H1 (cell line): ENCODE data around the gene PTPRF. TPM values are rescaled to one million over a fixed set of nuclear protein-coding genes. Genes with fewer than 3 reads are reported as not detected.

ENCODE experiments used
- CTCF ChIA-PET: fragments of 300-600 bp; sonication (Branson Sonifier 250); formaldehyde crosslinking; loops from one replicate; lab custom pipeline; 2021; ENCODE audit not compliant: partially characterized antibody; lab: Charles Lee
- POLR2A ChIA-PET: fragments of 300-600 bp; sonication (Branson Sonifier 250); formaldehyde crosslinking; loops from one replicate; lab custom pipeline; 2021; ENCODE audit warnings: inconsistent platforms; ENCODE audit not compliant: partially characterized antibody; lab: Charles Lee
- DNase-seq, 2 experiments: peaks; one replicate each; pipeline versions ENCODE4 v3.0.0 to v3.0.0-alpha.2; 2010 to 2022; ENCODE audit warnings: low spot score in 2 of 2, low read depth in 1 of 2, mixed read lengths in 1 of 2
- FAIRE-seq: peaks from 2 replicates; lab custom pipeline; 2011; peaks lifted over from hg19 to GRCh38; lab: Jason Lieb, UNC
- H2AFZ ChIP-seq: 2 replicates; pipeline ENCODE4 v1.8.1; 2012; ENCODE audit warnings: low read length, inconsistent platforms
- H2AK5ac ChIP-seq: 2 replicates; pipeline ENCODE4 v1.6.1; 2013; ENCODE audit warnings: low read depth, low read length
- H2BK120ac ChIP-seq: replicated peaks from 2 replicates; pipeline ENCODE3; 2013; ENCODE audit warnings: low read depth, low read length, inconsistent platforms
- H2BK12ac ChIP-seq: 2 replicates; pipeline ENCODE4 v1.6.1; 2013; ENCODE audit warnings: low read depth, low read length
- H2BK15ac ChIP-seq: 2 replicates; pipeline ENCODE4 v1.6.1; 2013; ENCODE audit warnings: low read length
- H2BK20ac ChIP-seq: 2 replicates; pipeline ENCODE4 v1.6.1; 2013; ENCODE audit warnings: low read length
- H2BK5ac ChIP-seq: 2 replicates; pipeline ENCODE4 v1.6.1; 2013; ENCODE audit warnings: low read depth, low read length
- H3K14ac ChIP-seq: 2 replicates; pipeline ENCODE4 v1.6.1; 2013; ENCODE audit warnings: inconsistent platforms; ENCODE audit not compliant: insufficient read length
- H3K18ac ChIP-seq: 2 replicates; pipeline ENCODE4 v1.6.1; 2013; ENCODE audit warnings: low read length; ENCODE audit errors: extremely low read depth
- H3K23ac ChIP-seq: 2 replicates; pipeline ENCODE4 v1.6.1; 2013; ENCODE audit warnings: inconsistent platforms; ENCODE audit not compliant: insufficient read length
- H3K23me2 ChIP-seq: 2 replicates; pipeline ENCODE4 v1.6.1; 2013; ENCODE audit warnings: low read depth, low read length
- H3K27ac ChIP-seq: 2 replicates; pipeline ENCODE4 v1.6.1; 2011; ENCODE audit warnings: low read depth, low read length, inconsistent platforms
- H3K27me3 ChIP-seq, 4 experiments: replicated peaks in 1 of 4; 1 replicate in 1 of 4; 2 replicates in 3 of 4; pipeline versions ENCODE4 v1.6.1 to v1.8.1; 2011 to 2013; ENCODE audit warnings: low read length in 3 of 4, mild to moderate bottlenecking in 3 of 4, inconsistent platforms in 2 of 4, mixed read lengths in 2 of 4, moderate library complexity in 1 of 4; ENCODE audit not compliant: control insufficient read depth in 3 of 4, insufficient read depth in 3 of 4; ENCODE audit errors: extremely low read depth in 1 of 4
- H3K36me3 ChIP-seq, 4 experiments: 2 replicates each; pipeline versions ENCODE4 v1.6.1 to v1.8.1; 2011 to 2013; ENCODE audit warnings: mild to moderate bottlenecking in 4 of 4, low read length in 3 of 4, moderate library complexity in 2 of 4, control low read depth in 1 of 4, inconsistent platforms in 1 of 4; ENCODE audit not compliant: insufficient read depth in 4 of 4, control insufficient read depth in 2 of 4
- H3K4ac ChIP-seq: replicated peaks from 2 replicates; pipeline ENCODE3; 2013; ENCODE audit warnings: low read length, low read depth, mixed read lengths, inconsistent platforms; ENCODE audit not compliant: insufficient read length
- H3K4me1 ChIP-seq, 4 experiments: replicated peaks in 1 of 4; 1 replicate in 1 of 4; 2 replicates in 3 of 4; pipeline versions ENCODE4 v1.6.1 to v1.8.1; 2011 to 2013; ENCODE audit warnings: low read length in 3 of 4, inconsistent platforms in 2 of 4, mixed read lengths in 1 of 4; ENCODE audit not compliant: insufficient read depth in 4 of 4, control insufficient read depth in 3 of 4
- H3K4me2 ChIP-seq, 2 experiments: 2 replicates each; pipeline versions ENCODE4 v1.6.1 to v1.8.1; 2011 to 2013; ENCODE audit warnings: low read depth in 2 of 2, low read length in 2 of 2, control low read depth in 1 of 2, inconsistent platforms in 1 of 2, mild to moderate bottlenecking in 1 of 2; ENCODE audit not compliant: insufficient read depth in 1 of 2
- H3K4me3 ChIP-seq, 4 experiments: fragments of 200-600, 300-600 bp in 1 of 4; sonication (generic), shearing (Covaris generic), sonication (Bioruptor Twin) in 1 of 4; 2 replicates each; pipeline versions ENCODE4 v1.5.1 to v1.8.1; 2011 to 2016; ENCODE audit warnings: low read length in 4 of 4, low read depth in 3 of 4, control low read depth in 2 of 4, inconsistent platforms in 2 of 4, mild to moderate bottlenecking in 2 of 4, mixed read lengths in 1 of 4, moderate library complexity in 1 of 4; ENCODE audit not compliant: insufficient read depth in 2 of 4; ENCODE audit errors: extremely low read depth in 1 of 4
- H3K56ac ChIP-seq: replicated peaks from 2 replicates; pipeline ENCODE3; 2013; ENCODE audit warnings: low read depth, mild to moderate bottlenecking, mixed read lengths, low read length, inconsistent platforms; ENCODE audit not compliant: insufficient read length
- H3K79me1 ChIP-seq: 2 replicates; pipeline ENCODE4 v1.6.1; 2013; ENCODE audit warnings: low read depth, low read length, control low read depth
- H3K79me2 ChIP-seq, 2 experiments: 2 replicates each; pipeline versions ENCODE4 v1.6.1 to v1.8.1; 2012 to 2013; ENCODE audit warnings: low read length in 2 of 2, mild to moderate bottlenecking in 2 of 2, inconsistent platforms in 1 of 2; ENCODE audit not compliant: insufficient read depth in 2 of 2, control insufficient read depth in 1 of 2
- H3K9ac ChIP-seq, 4 experiments: replicated peaks in 1 of 4; 1 replicate in 1 of 4; 2 replicates in 3 of 4; pipeline versions ENCODE4 v1.6.1 to v1.8.1; 2011 to 2013; ENCODE audit warnings: low read depth in 3 of 4, low read length in 3 of 4, control low read depth in 2 of 4, mild to moderate bottlenecking in 2 of 4, moderate library complexity in 2 of 4, inconsistent platforms in 1 of 4; ENCODE audit errors: extremely low read depth in 1 of 4
- H3K9me3 ChIP-seq, 2 experiments: 2 replicates each; pipeline versions ENCODE4 v1.6.1 to v1.8.1; 2012 to 2013; ENCODE audit warnings: mild to moderate bottlenecking in 2 of 2, moderate library complexity in 2 of 2, control low read depth in 1 of 2, inconsistent platforms in 1 of 2, low read depth in 1 of 2, low read length in 1 of 2, mixed read lengths in 1 of 2; ENCODE audit not compliant: insufficient read depth in 2 of 2
- H4K20me1 ChIP-seq, 2 experiments: replicated peaks in 1 of 2; 2 replicates each; pipeline versions ENCODE3 to v1.8.1; 2011 to 2013; ENCODE audit warnings: inconsistent platforms in 2 of 2, low read length in 2 of 2, mild to moderate bottlenecking in 1 of 2; ENCODE audit not compliant: insufficient read depth in 2 of 2, control insufficient read depth in 1 of 2
- H4K5ac ChIP-seq: 2 replicates; pipeline ENCODE4 v1.6.1; 2013; ENCODE audit warnings: low read length, low read depth, mixed read lengths, inconsistent platforms; ENCODE audit not compliant: insufficient read length
- H4K8ac ChIP-seq: 2 replicates; pipeline ENCODE4 v1.8.0; 2013; ENCODE audit warnings: mild to moderate bottlenecking, moderate library complexity, low read length, inconsistent platforms; ENCODE audit not compliant: insufficient read depth; ENCODE audit errors: extremely low read depth
- H4K91ac ChIP-seq: replicated peaks from 2 replicates; pipeline ENCODE3; 2013; ENCODE audit warnings: low read length, mixed read lengths, inconsistent platforms; ENCODE audit not compliant: insufficient read length
- BCL11A ChIP-seq, 2 experiments: IDR thresholded peaks; one replicate each; pipeline ENCODE4 v1.6.1; 2011; ENCODE audit warnings: low read depth in 2 of 2, low read length in 2 of 2, mild to moderate bottlenecking in 2 of 2
- CBX5 ChIP-seq: fragments of 300-800, 300-1000 bp; sonication (generic); IDR thresholded peaks from 2 replicates; pipeline ENCODE4 v1.7.1; 2016; ENCODE audit warnings: antibody characterized with exemption, low read length, low read depth
- ZNF274 ChIP-seq: IDR thresholded peaks from 2 replicates; pipeline ENCODE4 v1.7.0; 2012; ENCODE audit warnings: low read length, borderline replicate concordance; ENCODE audit errors: extremely low read depth
- WGBS, 2 experiments: shearing (Covaris generic) in 1 of 2; methylation state at CpG; one replicate each; pipeline versions ENCODE4 v1.1.6 to v1.1.7; 2013 to 2015; ENCODE audit warnings: low lambda C conversion rate in 2 of 2, mixed read lengths in 2 of 2, inconsistent platforms in 1 of 2, low coverage in 1 of 2, missing lambda C conversion rate in 1 of 2; ENCODE audit not compliant: insufficient replicate concordance in 2 of 2, insufficient coverage in 1 of 2, insufficient read length in 1 of 2; ENCODE audit errors: extremely low coverage in 1 of 2, missing lambda C conversion rate in 1 of 2; 5-methylcytosine and 5-hydroxymethylcytosine counted together
- polyA plus RNA-seq, 7 experiments: library from polyadenylated mRNA; depleted of rRNA in 3 of 7; stranded (reverse) in 5 of 7; unstranded in 2 of 7; fragments of >200 nt in 5 of 7; fragments of 200-250 nt in 2 of 7; gene quantifications; 1 replicate in 5 of 7; 2 replicates in 1 of 7; 4 replicates in 1 of 7; pipeline versions ENCODE4 v1.2.1 to v1.2.3, GENCODE V29; 2011 to 2013; ENCODE audit warnings: missing spikeins in 2 of 7, mixed read lengths in 2 of 7
- total RNA-seq: library from RNA; stranded (reverse); fragmentation: NEBNext Ultra II Directional; extraction: Animal tissue kit (Norgen Biotek cat#: 25700); gene quantifications from 2 replicates; pipeline ENCODE4 v1.2.1, GENCODE V29; 2021

The PTPRF gene
- total and polyA plus RNA-seq, 2 of the 8 experiments (the other 6 are each of a cell fraction or from before 2014, with no cell fraction given) = 136 to 231 TPM

- Histone ChIP-seq H3K27me3 (no peaks in the 10 kb centered on the region; a peak in 1 of 7 replicates), H3K23ac (no peak overlapping the region), H3K9me3 (no peaks in the 10 kb centered on the region), H3K4me2 (no peak overlapping the region), H3K27ac (no peak overlapping the region), H2AK5ac (no peak overlapping the region)
- ChIA-PET POLR2A (interaction anchor here (0.5 to 14.9 kb wide), 7 partner anchors 9 to 598 kb away, joined by 3 to 270 read pairs (median 9); partner anchors contain the start of gene PTPRF), CTCF (interaction anchor here (0.6 to 15.4 kb wide), 12 partner anchors 9 to 151 kb away, joined by 3 to 169 read pairs (median 6); partner anchors contain the start of gene PTPRF)
- TF ChIP-seq CBX5 (no peak), BCL11A (IDR thresholded peaks at IDR 0.05; ENCODE audit: low read depth in 2 of 2, low read length in 2 of 2) (no peak), ZNF274 (no peak)
- TF ChIP-seq, all 59 proteins: peak for 0
- H3K18ac ChIP-seq = no peak overlapping the region
- no peak overlapping the region for H4K5ac ChIP-seq
- no peak overlapping the region for H3K56ac ChIP-seq
- H2BK120ac ChIP-seq = no peak overlapping the region
- H2BK12ac ChIP-seq = no peak overlapping the region
- no peak overlapping the region for H4K8ac ChIP-seq
- H3K79me2 ChIP-seq = peaks cover 0 to 40% of the 10 kb centered on the region in 2 experiments; a peak in 1 of 4 replicates
- peaks cover 9 to 21% of the 10 kb centered on the region in 2 experiments for H4K20me1 ChIP-seq
- no peak overlapping the region for H2BK5ac ChIP-seq
- H2AFZ ChIP-seq = no peak overlapping the region
- H3K9ac ChIP-seq = no peak overlapping the region; a peak in 1 of 7 replicates
- H2BK15ac ChIP-seq = no peak overlapping the region
- H2BK20ac ChIP-seq = no peak overlapping the region
- peaks cover 9 to 25% (median 13%) of the 10 kb centered on the region in 4 experiments; a peak in 7 of 8 replicates for H3K36me3 ChIP-seq
- no peak overlapping the region for H4K91ac ChIP-seq
- peaks cover 17 to 45% (median 36%) of the 10 kb centered on the region in 4 experiments for H3K4me1 ChIP-seq
- H3K23me2 ChIP-seq = peaks cover 5% of the 10 kb centered on the region
- H3K4ac ChIP-seq = no peak overlapping the region
- DNase-seq = no peak
- peaks cover 16% of the 10 kb centered on the region for H3K79me1 ChIP-seq
- H3K4me3 ChIP-seq = no peak overlapping the region
- WGBS, 2 experiments = 73% methylated on average over 5 of the region's 5 CpGs; no CpG with 5 or more reads in 1 of the 2 experiments
- H3K14ac ChIP-seq = no peak overlapping the region
- no peak for FAIRE-seq
Measured at GRCh38 chr1:43552059-43552742, 21.5 kb downstream of the PTPRF start.
